ENCODE results near the gene LRGUK.

The LRGUK gene

GRCh38 chr7:134301592-134301991 lies 174.5 kb downstream of the LRGUK start:
- H3K9me3 ChIP-seq (ENCODE audit: control insufficient read depth, low read length): no peaks in the 10 kb centered on the region
- H3K4me3 ChIP-seq (ENCODE audit: low read depth, low read length): no peak overlapping the region
- no peak overlapping the region for H3K27ac ChIP-seq
- no peak overlapping the region for H3K4me2 ChIP-seq (ENCODE audit: low read length)
- no peaks in the 10 kb centered on the region for H3K4me1 ChIP-seq
- H3K9ac ChIP-seq: no peak overlapping the region
- no peaks in the 10 kb centered on the region for H3K79me2 ChIP-seq
- TF ChIP-seq CTCF (IDR thresholded peaks at IDR 0.05): no peak
- H2AFZ ChIP-seq: no peak overlapping the region
- H3K36me3 ChIP-seq (ENCODE audit: control insufficient read depth, insufficient read depth, low read length): no peaks in the 10 kb centered on the region
- no peaks in the 10 kb centered on the region for H3K27me3 ChIP-seq (ENCODE audit: control insufficient read depth, insufficient read depth, low read length)

- no peak for TF ChIP-seq CTCF (IDR thresholded peaks at IDR 0.05)
- H3K9me3 ChIP-seq (ENCODE audit: control insufficient read depth, low read length): no peaks in the 10 kb centered on the region
- no peaks in the 10 kb centered on the region for H3K79me2 ChIP-seq
- no peak overlapping the region for H3K4me3 ChIP-seq (ENCODE audit: low read depth, low read length)
- no peak overlapping the region for H3K9ac ChIP-seq
- no peaks in the 10 kb centered on the region for H3K36me3 ChIP-seq (ENCODE audit: control insufficient read depth, insufficient read depth, low read length)
- H3K27me3 ChIP-seq (ENCODE audit: control insufficient read depth, insufficient read depth, low read length): no peaks in the 10 kb centered on the region
- H2AFZ ChIP-seq: no peak overlapping the region
- H3K27ac ChIP-seq: no peak overlapping the region
- H3K4me2 ChIP-seq (ENCODE audit: low read length): no peak overlapping the region
- H3K4me1 ChIP-seq: no peaks in the 10 kb centered on the region
Observed at GRCh38 chr7:134302120-134302519, 175.0 kb downstream of the LRGUK start.

GRCh38 chr7:134307320-134307719 lies 180.2 kb downstream of the LRGUK start:
- H3K36me3 ChIP-seq (ENCODE audit: control insufficient read depth, insufficient read depth, low read length): no peaks in the 10 kb centered on the region
- no peak overlapping the region for H3K4me2 ChIP-seq (ENCODE audit: low read length)
- H3K27ac ChIP-seq: no peak overlapping the region
- no peak for TF ChIP-seq CTCF (IDR thresholded peaks at IDR 0.05)
- no peaks in the 10 kb centered on the region for H3K9me3 ChIP-seq (ENCODE audit: control insufficient read depth, low read length)
- no peak overlapping the region for H3K4me3 ChIP-seq (ENCODE audit: low read depth, low read length)
- no peak overlapping the region for H2AFZ ChIP-seq
- H3K4me1 ChIP-seq: no peaks in the 10 kb centered on the region
- H3K27me3 ChIP-seq (ENCODE audit: control insufficient read depth, insufficient read depth, low read length): no peaks in the 10 kb centered on the region
- H3K9ac ChIP-seq: no peak overlapping the region
- H3K79me2 ChIP-seq: no peaks in the 10 kb centered on the region

- Histone ChIP-seq H3K4me2 (ENCODE audit: low read length) (no peak overlapping the region), H3K9ac (no peak overlapping the region), H3K27me3 (ENCODE audit: control insufficient read depth, insufficient read depth, low read length) (no peaks in the 10 kb centered on the region), H3K36me3 (ENCODE audit: control insufficient read depth, insufficient read depth, low read length) (no peaks in the 10 kb centered on the region), H2AFZ (no peak overlapping the region), H3K4me1 (no peaks in the 10 kb centered on the region), H3K4me3 (ENCODE audit: low read depth, low read length) (no peak overlapping the region), H3K9me3 (ENCODE audit: control insufficient read depth, low read length) (no peaks in the 10 kb centered on the region), H3K79me2 (no peaks in the 10 kb centered on the region), H3K27ac (no peak overlapping the region)
- TF ChIP-seq CTCF (IDR thresholded peaks at IDR 0.05): no peak
Observed at GRCh38 chr7:134308548-134308947, 181.4 kb downstream of the LRGUK start.

- Histone ChIP-seq H3K9me3 (ENCODE audit: control insufficient read depth, low read length) (no peaks in the 10 kb centered on the region), H3K4me2 (ENCODE audit: low read length) (no peak overlapping the region), H3K9ac (no peak overlapping the region), H3K27ac (no peak overlapping the region), H3K79me2 (peaks cover 5% of the 10 kb centered on the region), H3K36me3 (ENCODE audit: control insufficient read depth, insufficient read depth, low read length) (no peaks in the 10 kb centered on the region), H3K27me3 (ENCODE audit: control insufficient read depth, insufficient read depth, low read length) (no peaks in the 10 kb centered on the region), H3K4me1 (peaks cover 4% of the 10 kb centered on the region), H3K4me3 (ENCODE audit: low read depth, low read length) (no peak overlapping the region), H2AFZ (no peak overlapping the region)
- TF ChIP-seq CTCF (IDR thresholded peaks at IDR 0.05): no peak
Observed at GRCh38 chr7:134311807-134312206, 184.7 kb downstream of the LRGUK start.
